MM.1S (cell line): ENCODE results near the gene DIS3L2.

Experiments
- EZH2 ChIP-seq: fragments of 300-600 bp; sonication (generic); optimal IDR thresholded peaks from 2 replicates; pipeline ENCODE3; 2017; ENCODE audit warnings: low read depth, mild to moderate bottlenecking, antibody characterized with exemption, low read length, mixed read lengths
- TF ChIP-seq, protein P1 (sequence below): fragments of 300-600 bp; sonication (generic); IDR thresholded peaks from 2 replicates; pipeline ENCODE4 v1.5.1; 2016; ENCODE audit warnings: antibody characterized with exemption, low read length, mixed read lengths

DNA sequence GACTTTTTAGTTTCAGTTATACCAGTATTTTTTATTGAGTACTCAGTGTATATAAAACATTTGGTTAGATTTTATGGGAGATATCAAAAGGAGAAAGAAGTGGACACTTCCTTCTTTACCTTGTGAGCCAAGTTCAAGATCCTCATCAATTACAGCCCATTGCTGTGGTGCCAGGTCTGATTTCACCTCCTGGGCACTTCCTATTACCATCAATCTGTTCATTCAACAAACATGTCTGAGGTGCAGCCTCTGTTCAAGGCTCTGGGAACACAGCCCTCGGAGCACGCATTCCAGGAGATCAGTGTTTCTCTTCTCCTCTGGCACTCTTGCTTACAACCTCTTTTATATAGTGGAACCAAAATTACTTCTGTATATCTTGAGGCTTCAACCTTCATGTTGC is 245.7 kb downstream of the DIS3L2 start:
- TF ChIP-seq, protein P1, sequence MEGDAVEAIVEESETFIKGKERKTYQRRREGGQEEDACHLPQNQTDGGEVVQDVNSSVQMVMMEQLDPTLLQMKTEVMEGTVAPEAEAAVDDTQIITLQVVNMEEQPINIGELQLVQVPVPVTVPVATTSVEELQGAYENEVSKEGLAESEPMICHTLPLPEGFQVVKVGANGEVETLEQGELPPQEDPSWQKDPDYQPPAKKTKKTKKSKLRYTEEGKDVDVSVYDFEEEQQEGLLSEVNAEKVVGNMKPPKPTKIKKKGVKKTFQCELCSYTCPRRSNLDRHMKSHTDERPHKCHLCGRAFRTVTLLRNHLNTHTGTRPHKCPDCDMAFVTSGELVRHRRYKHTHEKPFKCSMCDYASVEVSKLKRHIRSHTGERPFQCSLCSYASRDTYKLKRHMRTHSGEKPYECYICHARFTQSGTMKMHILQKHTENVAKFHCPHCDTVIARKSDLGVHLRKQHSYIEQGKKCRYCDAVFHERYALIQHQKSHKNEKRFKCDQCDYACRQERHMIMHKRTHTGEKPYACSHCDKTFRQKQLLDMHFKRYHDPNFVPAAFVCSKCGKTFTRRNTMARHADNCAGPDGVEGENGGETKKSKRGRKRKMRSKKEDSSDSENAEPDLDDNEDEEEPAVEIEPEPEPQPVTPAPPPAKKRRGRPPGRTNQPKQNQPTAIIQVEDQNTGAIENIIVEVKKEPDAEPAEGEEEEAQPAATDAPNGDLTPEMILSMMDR = no peak
- no peak for TF ChIP-seq EZH2
